HepG2 (cell line): ENCODE measurements around the gene CCDC121. TPM values are rescaled to one million over a fixed set of nuclear protein-coding genes. Genes with fewer than 3 reads are reported as not detected.
A peak's percentile ranks its signal among the peaks of the same experiment; 100 is the strongest.

Experiments
- ARID2 ChIP-seq: sonication (generic); formaldehyde crosslinking; IDR thresholded peaks from 2 replicates; pipeline ENCODE4 v1.8.1; 2022; ENCODE audit warnings: mild to moderate bottlenecking, missing genetic modification reagents, borderline replicate concordance
- ASH2L ChIP-seq: fragments of 300-600, 200-600 bp; sonication (generic); IDR thresholded peaks from 2 replicates; pipeline ENCODE4 v1.7.0; 2017; ENCODE audit warnings: low read depth, mild to moderate bottlenecking, moderate library complexity, mixed read lengths, low read length; ENCODE audit not compliant: insufficient read length
- EHMT2 ChIP-seq: fragments of 200-600 bp; sonication (generic); IDR thresholded peaks from 2 replicates; pipeline ENCODE4 v1.7.0; 2017; ENCODE audit warnings: antibody characterized with exemption, low read depth, low read length, borderline replicate concordance
- ELF3 ChIP-seq: IDR thresholded peaks from 2 replicates; pipeline ENCODE4 v1.6.1; 2016; ENCODE audit warnings: missing genetic modification reagents, missing compliant biosample characterization
- FOXA3 ChIP-seq: IDR thresholded peaks from 2 replicates; pipeline ENCODE4 v1.6.1; 2016; ENCODE audit warnings: missing genetic modification reagents, missing compliant biosample characterization
- GATAD2A ChIP-seq: IDR thresholded peaks from 2 replicates; pipeline ENCODE4 v1.6.1; 2016
- MBNL3 ChIP-seq: fragments of 250-450 bp; sonication (Bioruptor Pico); conservative IDR thresholded peaks from 2 replicates; pipeline ENCODE4 v1.8.0; 2022; ENCODE audit warnings: mild to moderate bottlenecking, inconsistent platforms
- NR1H2 ChIP-seq: sonication (generic); formaldehyde crosslinking; IDR thresholded peaks from 2 replicates; pipeline ENCODE4 v1.8.1; 2022; ENCODE audit warnings: low read depth, missing genetic modification reagents, borderline replicate concordance
- RBAK ChIP-seq: sonication (generic); formaldehyde crosslinking; IDR thresholded peaks from 2 replicates; pipeline ENCODE4 v1.5.1; 2020; ENCODE audit warnings: mild to moderate bottlenecking, missing genetic modification reagents
- SMAD1 ChIP-seq: sonication (generic); formaldehyde crosslinking; IDR thresholded peaks from 2 replicates; pipeline ENCODE4 v1.4.0; 2020; ENCODE audit warnings: missing genetic modification reagents, low read depth, mild to moderate bottlenecking, borderline replicate concordance
- SMAD9 ChIP-seq: sonication (generic); formaldehyde crosslinking; IDR thresholded peaks from 2 replicates; pipeline ENCODE4 v1.5.1; 2020; ENCODE audit warnings: mild to moderate bottlenecking, missing genetic modification reagents
- STAG1 ChIP-seq: sonication (generic); formaldehyde crosslinking; IDR thresholded peaks from 2 replicates; pipeline ENCODE4 v1.4.0; 2020; ENCODE audit warnings: missing genetic modification reagents
- ZFP62 ChIP-seq: sonication (generic); formaldehyde crosslinking; IDR thresholded peaks from 2 replicates; pipeline ENCODE4 v1.4.0; 2020; ENCODE audit warnings: missing genetic modification reagents
- ZMYM3 ChIP-seq: sonication (generic); formaldehyde crosslinking; IDR thresholded peaks from 2 replicates; pipeline ENCODE4 v1.5.1; 2020; ENCODE audit warnings: mild to moderate bottlenecking, missing genetic modification reagents
- ZNF205 ChIP-seq: IDR thresholded peaks from 2 replicates; pipeline ENCODE4 v1.6.1; 2018; ENCODE audit warnings: missing biosample characterization, missing genetic modification reagents
- ZNF329 ChIP-seq: sonication (generic); formaldehyde crosslinking; IDR thresholded peaks from 2 replicates; pipeline ENCODE4 v1.9.0; 2021; ENCODE audit warnings: low read depth, mild to moderate bottlenecking, missing genetic modification reagents
- ZNF383 ChIP-seq: sonication (generic); formaldehyde crosslinking; IDR thresholded peaks from 2 replicates; pipeline ENCODE4 v1.4.0; 2020; ENCODE audit warnings: missing genetic modification reagents, mild to moderate bottlenecking, borderline replicate concordance
- ZNF543 ChIP-seq: sonication (generic); formaldehyde crosslinking; IDR thresholded peaks from 2 replicates; pipeline ENCODE4 v1.4.0; 2020; ENCODE audit warnings: mild to moderate bottlenecking, missing genetic modification reagents
- ZNF577 ChIP-seq: sonication (generic); formaldehyde crosslinking; IDR thresholded peaks from 2 replicates; pipeline ENCODE4 v1.4.0; 2020; ENCODE audit warnings: mild to moderate bottlenecking, low read depth, missing genetic modification reagents, borderline replicate concordance
- ZNF713 ChIP-seq: sonication (generic); formaldehyde crosslinking; IDR thresholded peaks from 2 replicates; pipeline ENCODE4 v1.4.0; 2020; ENCODE audit warnings: mild to moderate bottlenecking, missing genetic modification reagents
- ZNF768 ChIP-seq: sonication (generic); formaldehyde crosslinking; IDR thresholded peaks from 2 replicates; pipeline ENCODE4 v1.4.0; 2020; ENCODE audit warnings: missing genetic modification reagents
- polyA plus RNA-seq, 8 experiments: library from polyadenylated mRNA; depleted of rRNA in 3 of 8; stranded (reverse) in 7 of 8; unstranded in 1 of 8; fragments of >200 nt; fragmentation: Illumina TruSeq in 4 of 8; extraction: Trizol in 4 of 8; gene quantifications; 2 replicates each; pipeline versions ENCODE4 v1.2.1 to v1.2.3, GENCODE V29; 2011 to 2016; ENCODE audit warnings: low read depth in 4 of 8, missing spikeins in 1 of 8, mixed read lengths in 1 of 8; ENCODE audit not compliant: insufficient read depth in 1 of 8
- total RNA-seq, 5 experiments: library from RNA; depleted of rRNA; stranded (reverse); fragments of >200 nt; fragmentation: Illumina TruSeq; extraction: Trizol; gene quantifications; 2 replicates each; pipeline ENCODE4 v1.2.3, GENCODE V29; 2016; ENCODE audit warnings: low read depth in 1 of 5
- TF ChIP-seq, protein P1 (sequence below): sonication (generic); formaldehyde crosslinking; IDR thresholded peaks from 2 replicates; pipeline ENCODE4 v1.8.1; 2022; ENCODE audit warnings: low read depth, mild to moderate bottlenecking, missing genetic modification reagents
- TF ChIP-seq, protein P2 (sequence below): sonication (generic); formaldehyde crosslinking; IDR thresholded peaks from 2 replicates; pipeline ENCODE4 v1.4.0; 2020; ENCODE audit warnings: missing genetic modification reagents, mild to moderate bottlenecking, borderline replicate concordance

The CCDC121 gene
- total and polyA plus RNA-seq, 2 of the 13 experiments (the other 11 are each of a cell fraction or from before 2014, with no cell fraction given) = 1.9 to 3.0 TPM

DNA sequence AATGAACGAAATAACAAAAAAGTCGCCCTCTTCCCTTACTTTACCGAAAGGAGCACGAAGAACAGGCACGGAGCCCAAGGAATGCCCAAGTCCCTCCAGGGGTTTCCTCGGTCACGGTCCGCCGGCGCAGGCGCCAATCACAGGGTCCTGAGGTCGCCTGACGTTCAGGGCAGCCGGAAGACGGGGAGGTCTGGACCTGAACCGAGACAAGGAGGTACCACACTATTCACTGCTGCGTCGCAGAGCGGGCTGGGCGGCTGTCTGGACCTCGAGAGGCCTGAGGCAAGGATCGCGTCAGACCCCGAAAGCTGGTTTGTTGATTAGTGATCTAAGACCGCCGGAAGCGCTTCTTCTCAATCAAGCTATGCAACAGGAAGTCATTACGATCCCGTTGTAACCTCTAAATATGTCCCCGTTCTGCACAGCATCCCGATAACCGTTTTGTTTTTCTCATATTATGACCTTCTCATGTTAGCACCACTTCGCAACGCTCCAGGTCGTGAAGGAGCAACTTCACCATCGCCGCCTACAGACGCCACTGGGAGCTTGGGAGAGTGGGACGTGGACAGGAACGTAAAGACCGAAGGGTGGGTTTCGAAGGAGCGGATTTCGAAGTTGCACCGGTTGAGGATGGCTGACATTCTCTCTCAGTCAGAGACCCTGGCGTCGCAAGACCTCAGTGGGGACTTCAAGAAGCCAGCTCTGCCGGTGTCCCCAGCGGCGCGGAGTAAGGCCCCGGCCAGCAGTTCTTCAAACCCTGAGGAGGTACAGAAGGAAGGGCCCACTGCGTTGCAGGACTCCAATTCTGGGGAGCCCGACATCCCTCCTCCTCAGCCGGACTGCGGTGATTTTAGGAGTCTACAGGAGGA lies 34.7 kb upstream of the CCDC121 start, which contains the start of the genes SLC4A1AP and SUPT7L (continued):
- TF ChIP-seq, protein P1, sequence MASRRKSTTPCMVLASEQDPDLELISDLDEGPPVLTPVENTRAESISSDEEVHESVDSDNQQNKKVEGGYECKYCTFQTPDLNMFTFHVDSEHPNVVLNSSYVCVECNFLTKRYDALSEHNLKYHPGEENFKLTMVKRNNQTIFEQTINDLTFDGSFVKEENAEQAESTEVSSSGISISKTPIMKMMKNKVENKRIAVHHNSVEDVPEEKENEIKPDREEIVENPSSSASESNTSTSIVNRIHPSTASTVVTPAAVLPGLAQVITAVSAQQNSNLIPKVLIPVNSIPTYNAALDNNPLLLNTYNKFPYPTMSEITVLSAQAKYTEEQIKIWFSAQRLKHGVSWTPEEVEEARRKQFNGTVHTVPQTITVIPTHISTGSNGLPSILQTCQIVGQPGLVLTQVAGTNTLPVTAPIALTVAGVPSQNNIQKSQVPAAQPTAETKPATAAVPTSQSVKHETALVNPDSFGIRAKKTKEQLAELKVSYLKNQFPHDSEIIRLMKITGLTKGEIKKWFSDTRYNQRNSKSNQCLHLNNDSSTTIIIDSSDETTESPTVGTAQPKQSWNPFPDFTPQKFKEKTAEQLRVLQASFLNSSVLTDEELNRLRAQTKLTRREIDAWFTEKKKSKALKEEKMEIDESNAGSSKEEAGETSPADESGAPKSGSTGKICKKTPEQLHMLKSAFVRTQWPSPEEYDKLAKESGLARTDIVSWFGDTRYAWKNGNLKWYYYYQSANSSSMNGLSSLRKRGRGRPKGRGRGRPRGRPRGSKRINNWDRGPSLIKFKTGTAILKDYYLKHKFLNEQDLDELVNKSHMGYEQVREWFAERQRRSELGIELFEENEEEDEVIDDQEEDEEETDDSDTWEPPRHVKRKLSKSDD (CRISPR knock-in tag) = peak; percentile 68; the same call in 1 of the 2 replicates
- peak; percentile 81; the same call in 1 of the 2 replicates for TF ChIP-seq SMAD1 (CRISPR knock-in tag)
- no peak for TF ChIP-seq MBNL3
- no peak for TF ChIP-seq ZFP62 (CRISPR knock-in tag)
- peak; percentile 25; the same call in 1 of the 2 replicates for TF ChIP-seq ZNF577 (CRISPR knock-in tag)
- TF ChIP-seq GATAD2A = peak; percentile 79
- peak; percentile 94 for TF ChIP-seq ZNF205 (CRISPR knock-in tag)
- no peak for TF ChIP-seq ZNF713 (CRISPR knock-in tag)
- no peak for TF ChIP-seq RBAK (CRISPR knock-in tag)
- TF ChIP-seq ZNF768 = peak; percentile 67
- TF ChIP-seq ZMYM3 (CRISPR knock-in tag) = no peak; the same call in 1 of the 2 replicates
- TF ChIP-seq STAG1 (CRISPR knock-in tag) = peak; percentile 46; the same call in 1 of the 2 replicates
- peak; percentile 79 for TF ChIP-seq ELF3
- no peak; the same call in 1 of the 2 replicates for TF ChIP-seq ARID2 (CRISPR knock-in tag)
- 0 out of 2 replicates have a peak, but pooled peaks have one; percentile 49 for TF ChIP-seq SMAD9
- 0 out of 2 replicates have a peak, but pooled peaks have one; percentile 54 for TF ChIP-seq ZNF543 (CRISPR knock-in tag)
- TF ChIP-seq ASH2L = peak; percentile 100
- TF ChIP-seq EHMT2 = peak; percentile 94; the same call in 1 of the 2 replicates
- no peak for TF ChIP-seq ZNF329 (CRISPR knock-in tag)
- no peak for TF ChIP-seq ZNF383 (CRISPR knock-in tag)
- peak; percentile 36; the same call in 1 of the 2 replicates for TF ChIP-seq FOXA3 (CRISPR knock-in tag)
- TF ChIP-seq, protein P2, sequence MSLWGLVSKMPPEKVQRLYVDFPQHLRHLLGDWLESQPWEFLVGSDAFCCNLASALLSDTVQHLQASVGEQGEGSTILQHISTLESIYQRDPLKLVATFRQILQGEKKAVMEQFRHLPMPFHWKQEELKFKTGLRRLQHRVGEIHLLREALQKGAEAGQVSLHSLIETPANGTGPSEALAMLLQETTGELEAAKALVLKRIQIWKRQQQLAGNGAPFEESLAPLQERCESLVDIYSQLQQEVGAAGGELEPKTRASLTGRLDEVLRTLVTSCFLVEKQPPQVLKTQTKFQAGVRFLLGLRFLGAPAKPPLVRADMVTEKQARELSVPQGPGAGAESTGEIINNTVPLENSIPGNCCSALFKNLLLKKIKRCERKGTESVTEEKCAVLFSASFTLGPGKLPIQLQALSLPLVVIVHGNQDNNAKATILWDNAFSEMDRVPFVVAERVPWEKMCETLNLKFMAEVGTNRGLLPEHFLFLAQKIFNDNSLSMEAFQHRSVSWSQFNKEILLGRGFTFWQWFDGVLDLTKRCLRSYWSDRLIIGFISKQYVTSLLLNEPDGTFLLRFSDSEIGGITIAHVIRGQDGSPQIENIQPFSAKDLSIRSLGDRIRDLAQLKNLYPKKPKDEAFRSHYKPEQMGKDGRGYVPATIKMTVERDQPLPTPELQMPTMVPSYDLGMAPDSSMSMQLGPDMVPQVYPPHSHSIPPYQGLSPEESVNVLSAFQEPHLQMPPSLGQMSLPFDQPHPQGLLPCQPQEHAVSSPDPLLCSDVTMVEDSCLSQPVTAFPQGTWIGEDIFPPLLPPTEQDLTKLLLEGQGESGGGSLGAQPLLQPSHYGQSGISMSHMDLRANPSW (CRISPR knock-in tag) = no peak; the same call in 1 of the 2 replicates
- no peak for TF ChIP-seq NR1H2 (CRISPR knock-in tag)
